SH-SY5Y (cell line): ENCODE results near the gene HK3.

Experiments used
- GATA2 ChIP-seq: IDR thresholded peaks from 2 replicates; pipeline ENCODE4 v1.6.1; 2011; ENCODE audit warnings: mild to moderate bottlenecking, low read depth, low read length
- GATA3 ChIP-seq: IDR thresholded peaks from 2 replicates; pipeline ENCODE4 v1.6.1; 2011; ENCODE audit warnings: low read depth, mild to moderate bottlenecking, low read length, moderate library complexity

- TF ChIP-seq GATA2 (no peak), GATA3 (no peak)
Observed at GRCh38 chr5:176849611-176850227, 49.4 kb downstream of the HK3 start.
